Fibroblast of lung (primary cell): Measurements from ENCODE around the gene HUS1. TPM values are rescaled to one million over a fixed set of nuclear protein-coding genes. Genes with fewer than 3 reads are reported as not detected.

ENCODE experiments used
- DNase-seq, 2 donors: peaks; one replicate each; pipeline versions ENCODE4 v3.0.0 to v3.0.0-alpha.2; 2010; ENCODE audit warnings: low read depth in 2 of 2
- H2AFZ ChIP-seq: 2 replicates; pipeline ENCODE4 v1.5.1; 2012; ENCODE audit warnings: low read length, control low read depth, inconsistent platforms
- H3K27ac ChIP-seq: 2 replicates; pipeline ENCODE4 v1.5.1; 2011; ENCODE audit warnings: low read length, control low read depth; ENCODE audit not compliant: insufficient read depth
- H3K27me3 ChIP-seq: 2 replicates; pipeline ENCODE4 v1.5.1; 2011; ENCODE audit warnings: mild to moderate bottlenecking, low read length; ENCODE audit not compliant: control insufficient read depth, insufficient read depth
- H3K36me3 ChIP-seq: 2 replicates; pipeline ENCODE4 v1.5.1; 2011; ENCODE audit warnings: low read length; ENCODE audit not compliant: control insufficient read depth, insufficient read depth
- H3K4me1 ChIP-seq: 2 replicates; pipeline ENCODE4 v1.5.1; 2011; ENCODE audit warnings: low read length; ENCODE audit not compliant: control insufficient read depth, insufficient read depth; ENCODE audit errors: extremely low read depth
- H3K4me2 ChIP-seq: 2 replicates; pipeline ENCODE4 v1.5.1; 2011; ENCODE audit warnings: low read length, control low read depth; ENCODE audit not compliant: insufficient read depth; ENCODE audit errors: extremely low read depth
- H3K4me3 ChIP-seq, 4 experiments: fragments of 200-600 bp in 1 of 4; sonication (generic) in 1 of 4; replicated peaks in 1 of 4; 2 replicates each; pipeline ENCODE4 v1.5.1; 2011 to 2016; ENCODE audit warnings: low read length in 4 of 4, low read depth in 3 of 4, mild to moderate bottlenecking in 3 of 4, control low read depth in 2 of 4, inconsistent platforms in 1 of 4, mixed read lengths in 1 of 4; ENCODE audit not compliant: insufficient read depth in 1 of 4; ENCODE audit errors: control extremely low read depth in 1 of 4
- H3K79me2 ChIP-seq: 2 replicates; pipeline ENCODE4 v1.5.1; 2012; ENCODE audit warnings: mild to moderate bottlenecking, low read length, inconsistent platforms; ENCODE audit not compliant: control insufficient read depth, insufficient read depth
- H3K9ac ChIP-seq: 2 replicates; pipeline ENCODE4 v1.5.1; 2011; ENCODE audit warnings: mild to moderate bottlenecking, low read length, control low read depth; ENCODE audit not compliant: insufficient read depth
- H3K9me3 ChIP-seq: 2 replicates; pipeline ENCODE4 v1.5.1; 2012; ENCODE audit warnings: low read depth, low read length; ENCODE audit not compliant: control insufficient read depth, insufficient read depth
- H4K20me1 ChIP-seq: 2 replicates; pipeline ENCODE4 v1.5.1; 2011; ENCODE audit warnings: low read length; ENCODE audit not compliant: control insufficient read depth, insufficient read depth; ENCODE audit errors: extremely low read depth
- CTCF ChIP-seq, 2 donors: IDR thresholded peaks in 1 of 2; conservative IDR thresholded peaks in 1 of 2; 1 replicate in 1 of 2; 2 replicates in 1 of 2; pipeline ENCODE4 v1.5.1; 2011 to 2012; ENCODE audit warnings: low read length in 2 of 2, control low read depth in 1 of 2, inconsistent platforms in 1 of 2, low read depth in 1 of 2, mild to moderate bottlenecking in 1 of 2
- EZH2 ChIP-seq: IDR thresholded peaks from 2 replicates; pipeline ENCODE4 v1.5.1; 2012; ENCODE audit warnings: low read length, control low read depth, mild to moderate bottlenecking; ENCODE audit errors: missing control alignments
- polyA plus RNA-seq, 2 donors: library from polyadenylated mRNA; depleted of rRNA in 1 of 2; stranded (reverse) in 1 of 2; unstranded in 1 of 2; fragments of >200 nt; gene quantifications; 2 replicates each; pipeline ENCODE4 v1.2.1, GENCODE V29; 2011 to 2012; ENCODE audit warnings: missing spikeins in 1 of 2
- total RNA-seq: library from RNA; depleted of rRNA; stranded (reverse); fragments of >200 nt; gene quantifications from 2 replicates; pipeline ENCODE4 v1.2.1, GENCODE V29; 2014

Gene HUS1
- total and polyA plus RNA-seq, 2 donors (not counting 1 experiment from before 2014, with no cell fraction given): 14.2 to 29.4 TPM

GRCh38 chr7:47947355-47947749 lies 32.1 kb downstream of the HUS1 start:
- H3K9me3 ChIP-seq: no peaks in the 10 kb centered on the region
- peaks cover 3% of the 10 kb centered on the region for H3K4me1 ChIP-seq
- no peak overlapping the region for H2AFZ ChIP-seq
- no peak overlapping the region for H3K4me3 ChIP-seq
- no peaks in the 10 kb centered on the region for H3K27me3 ChIP-seq
- TF ChIP-seq CTCF (conservative IDR thresholded peaks at IDR 0.05 in 1 of 2, IDR thresholded peaks at IDR 0.05 in 1 of 2; ENCODE audit: low read depth in 1 of 2, low read length in 2 of 2): no peak
- TF ChIP-seq EZH2: no peak
- no peak overlapping the region for H3K9ac ChIP-seq
- H3K4me2 ChIP-seq: no peak overlapping the region
- no peaks in the 10 kb centered on the region for H4K20me1 ChIP-seq
- H3K36me3 ChIP-seq: no peaks in the 10 kb centered on the region
- no peak overlapping the region for H3K27ac ChIP-seq
- H3K79me2 ChIP-seq: no peaks in the 10 kb centered on the region
- no peak for DNase-seq

- DNase-seq: no peak
- no peak for TF ChIP-seq EZH2
- TF ChIP-seq CTCF (conservative IDR thresholded peaks at IDR 0.05 in 1 of 2, IDR thresholded peaks at IDR 0.05 in 1 of 2; ENCODE audit: low read depth in 1 of 2, low read length in 2 of 2): no peak
- Histone ChIP-seq H3K27me3 (no peaks in the 10 kb centered on the region), H3K4me3 (no peak overlapping the region), H3K4me1 (peaks cover 5% of the 10 kb centered on the region), H3K27ac (no peak overlapping the region), H3K9ac (no peak overlapping the region), H3K9me3 (no peaks in the 10 kb centered on the region), H3K79me2 (no peaks in the 10 kb centered on the region), H4K20me1 (no peaks in the 10 kb centered on the region), H3K36me3 (no peaks in the 10 kb centered on the region), H3K4me2 (no peak overlapping the region), H2AFZ (no peak overlapping the region)
Observed at GRCh38 chr7:47946581-47947354, 32.6 kb downstream of the HUS1 start.

GRCh38 chr7:47945261-47946015 lies 34.0 kb downstream of the HUS1 start:
- H3K36me3 ChIP-seq: no peaks in the 10 kb centered on the region
- no peaks in the 10 kb centered on the region for H3K79me2 ChIP-seq
- peak; percentile 41 to 71 for DNase-seq
- no peaks in the 10 kb centered on the region for H4K20me1 ChIP-seq
- H3K4me3 ChIP-seq: no peak overlapping the region
- H3K9me3 ChIP-seq: no peaks in the 10 kb centered on the region
- no peak overlapping the region for H3K4me2 ChIP-seq
- H3K9ac ChIP-seq: no peak overlapping the region
- TF ChIP-seq CTCF (conservative IDR thresholded peaks at IDR 0.05 in 1 of 2, IDR thresholded peaks at IDR 0.05 in 1 of 2; ENCODE audit: low read depth in 1 of 2, low read length in 2 of 2) (peak; percentile 71 to 83), EZH2 (no peak)
- no peak overlapping the region for H3K27ac ChIP-seq
- no peaks in the 10 kb centered on the region for H3K27me3 ChIP-seq
- H3K4me1 ChIP-seq: peaks cover 15% of the 10 kb centered on the region
- H2AFZ ChIP-seq: no peak overlapping the region
